GM19193 (cell line): Measurements from ENCODE around the gene PROB1.

Experiments
- POLR2A ChIP-seq: IDR thresholded peaks from 4 replicates; pipeline ENCODE4 v1.6.1; 2011; ENCODE audit not compliant: insufficient read depth, insufficient read length; ENCODE audit errors: extremely low read depth

Gene PROB1

GRCh38 chr5:139416651-139417050, 21.7 kb upstream of the PROB1 start:
- no peak for TF ChIP-seq POLR2A

- no peak for TF ChIP-seq POLR2A
These were observed 21.0 kb upstream of the PROB1 start for GRCh38 chr5:139415869-139416268.

GRCh38 chr5:139415221-139415861, 20.4 kb upstream of the PROB1 start:
- no peak for TF ChIP-seq POLR2A

- no peak for TF ChIP-seq POLR2A
These were observed 19.8 kb upstream of the PROB1 start for GRCh38 chr5:139414581-139415130.

GRCh38 chr5:139413963-139414362, 19.1 kb upstream of the PROB1 start:
- no peak for TF ChIP-seq POLR2A

GRCh38 chr5:139413153-139413552, 18.2 kb upstream of the PROB1 start:
- TF ChIP-seq POLR2A: no peak

- TF ChIP-seq POLR2A: no peak
These were observed 16.3 kb upstream of the PROB1 start for GRCh38 chr5:139410993-139411828.

- no peak for TF ChIP-seq POLR2A
These were observed 15.5 kb upstream of the PROB1 start for GRCh38 chr5:139410121-139410992.

GRCh38 chr5:139408191-139408590, 13.3 kb upstream of the PROB1 start:
- no peak for TF ChIP-seq POLR2A

GRCh38 chr5:139407517-139407916, 12.6 kb upstream of the PROB1 start:
- TF ChIP-seq POLR2A: no peak

GRCh38 chr5:139406963-139407362, 12.1 kb upstream of the PROB1 start:
- no peak for TF ChIP-seq POLR2A

GRCh38 chr5:139404484-139404840, 9.6 kb upstream of the PROB1 start:
- no peak for TF ChIP-seq POLR2A

GRCh38 chr5:139403787-139404483, 9.0 kb upstream of the PROB1 start, which contains the start of gene SPATA24:
Gene SPATA24, minus strand, starts transcription at chr5:139404089. Its CDS starts 29 bp downstream, at chr5:139404060.
- TF ChIP-seq POLR2A: peak; percentile 63

- TF ChIP-seq POLR2A: no peak
These were observed 8.5 kb upstream of the PROB1 start for GRCh38 chr5:139403418-139403786.
